HUES48 (cell line): ENCODE results near the gene GOLGA2.

Source experiments
- H3K27ac ChIP-seq: one replicate; pipeline ENCODE4 v1.7.0; 2013; ENCODE audit warnings: low read depth, low read length, inconsistent platforms
- H3K27me3 ChIP-seq: 2 replicates; pipeline ENCODE4 v1.6.1; 2013; ENCODE audit warnings: mild to moderate bottlenecking, low read length; ENCODE audit not compliant: control insufficient read depth, insufficient read depth
- H3K36me3 ChIP-seq: 2 replicates; pipeline ENCODE4 v1.6.1; 2013; ENCODE audit warnings: low read length; ENCODE audit not compliant: control insufficient read depth, insufficient read depth
- H3K4me1 ChIP-seq: 2 replicates; pipeline ENCODE4 v1.6.1; 2013; ENCODE audit warnings: mild to moderate bottlenecking, low read length; ENCODE audit not compliant: control insufficient read depth, insufficient read depth
- H3K4me3 ChIP-seq: 2 replicates; pipeline ENCODE4 v1.5.1; 2013; ENCODE audit warnings: mild to moderate bottlenecking, low read depth, low read length
- H3K9ac ChIP-seq: 2 replicates; pipeline ENCODE4 v1.6.1; 2013; ENCODE audit warnings: mild to moderate bottlenecking, low read depth, low read length, moderate library complexity
- H3K9me3 ChIP-seq: 2 replicates; pipeline ENCODE4 v1.6.1; 2013; ENCODE audit warnings: low read length; ENCODE audit not compliant: control insufficient read depth, insufficient read depth

GOLGA2 gene

DNA sequence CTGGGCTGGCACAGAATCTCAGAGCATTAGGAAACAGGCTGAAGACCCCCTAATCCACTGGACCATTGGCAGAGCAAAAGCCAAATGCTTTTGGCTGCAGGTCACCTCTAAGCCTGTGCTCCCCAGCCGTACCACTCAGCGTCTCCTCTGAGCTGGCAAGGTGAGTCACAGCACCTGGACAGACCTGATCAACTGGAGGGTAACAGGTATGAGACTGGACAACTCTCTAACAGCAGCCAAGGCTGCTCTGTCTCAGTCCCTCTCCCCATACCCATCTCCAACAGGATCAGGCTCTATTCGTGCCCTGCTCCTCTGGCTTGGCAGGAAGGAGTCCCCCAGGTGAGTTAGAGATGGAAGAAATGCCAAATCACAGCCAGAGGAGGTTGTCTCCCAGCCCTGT, 4.7 kb downstream of the GOLGA2 start:
- H3K27ac ChIP-seq: no peak overlapping the region
- H3K4me1 ChIP-seq: 0 out of 2 replicates have a peak, but pooled peaks cover 4% of the 10 kb centered on the region
- H3K36me3 ChIP-seq: peaks cover 34% of the 10 kb centered on the region
- no peaks in the 10 kb centered on the region for H3K9me3 ChIP-seq
- H3K27me3 ChIP-seq: no peaks in the 10 kb centered on the region
- no peak overlapping the region for H3K9ac ChIP-seq
- H3K4me3 ChIP-seq: no peak overlapping the region

DNA sequence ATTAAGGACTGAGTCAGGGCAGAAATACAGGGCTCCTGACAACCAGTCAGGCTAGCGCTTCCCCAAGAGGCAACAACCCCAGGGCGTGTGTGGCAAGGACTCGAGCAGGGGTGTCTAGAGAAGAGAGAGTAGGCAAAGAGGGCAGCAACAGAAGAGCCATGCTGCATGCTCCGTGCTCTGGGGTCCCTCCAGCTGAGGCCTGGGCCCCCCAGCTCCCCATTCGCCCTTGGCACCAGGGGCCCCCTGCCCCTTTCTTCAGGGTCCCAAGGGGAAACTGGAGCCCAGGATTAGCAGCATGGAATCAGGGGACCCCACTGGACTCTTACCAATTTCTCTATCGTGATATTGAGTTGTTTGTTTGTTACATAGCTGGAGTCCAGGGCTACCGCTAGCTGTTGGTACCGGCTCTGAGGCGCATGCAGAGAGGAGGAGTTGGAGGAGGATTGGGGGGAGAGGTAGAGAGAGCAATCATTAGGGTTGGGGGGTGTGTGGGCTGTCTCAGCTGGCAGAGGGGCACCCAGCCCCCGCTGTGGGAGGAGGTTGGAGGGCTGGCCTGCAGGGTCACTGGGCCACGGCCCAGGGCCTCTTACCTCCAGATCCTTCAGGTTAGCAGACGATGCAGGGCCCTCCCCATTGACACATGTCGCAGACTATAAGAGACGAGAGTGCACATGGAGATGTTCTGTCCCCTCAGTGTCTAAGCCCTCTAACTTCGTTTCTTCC, 8.8 kb downstream of the GOLGA2 start:
- Histone ChIP-seq H3K27ac (no peak overlapping the region), H3K9me3 (no peaks in the 10 kb centered on the region), H3K9ac (no peak overlapping the region), H3K4me1 (no peaks in the 10 kb centered on the region), H3K27me3 (no peaks in the 10 kb centered on the region), H3K36me3 (peaks cover 42% of the 10 kb centered on the region), H3K4me3 (no peak overlapping the region)

DNA sequence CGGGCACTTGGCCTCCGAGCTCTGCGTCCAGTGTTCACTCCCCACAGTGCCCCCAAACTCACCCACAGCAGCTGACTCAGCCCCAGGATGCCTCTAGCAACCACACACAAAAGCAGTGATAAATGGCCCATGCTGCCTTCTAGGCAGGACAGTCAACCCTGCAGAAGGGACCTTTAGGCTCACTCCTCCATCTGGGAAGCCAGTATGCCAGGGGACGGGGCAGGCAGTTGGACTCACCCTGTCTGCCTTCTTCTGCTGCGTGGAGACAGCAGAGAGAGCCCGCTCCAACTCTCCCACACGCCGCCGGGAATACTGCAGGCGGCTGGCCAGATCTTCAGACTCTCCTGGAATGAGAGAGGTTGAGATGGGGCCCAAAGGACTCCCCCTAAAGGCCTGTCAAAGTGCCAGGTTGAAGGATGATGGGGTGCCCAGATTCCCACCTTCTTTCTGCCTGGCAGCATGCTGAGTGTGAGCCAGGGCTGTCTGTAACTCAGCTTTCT, 10.4 kb downstream of the GOLGA2 start:
- no peaks in the 10 kb centered on the region for H3K27me3 ChIP-seq
- no peaks in the 10 kb centered on the region for H3K9me3 ChIP-seq
- H3K36me3 ChIP-seq: peaks cover 49% of the 10 kb centered on the region
- H3K4me3 ChIP-seq: no peak overlapping the region
- no peak overlapping the region for H3K27ac ChIP-seq
- no peak overlapping the region for H3K9ac ChIP-seq
- H3K4me1 ChIP-seq: no peaks in the 10 kb centered on the region

DNA sequence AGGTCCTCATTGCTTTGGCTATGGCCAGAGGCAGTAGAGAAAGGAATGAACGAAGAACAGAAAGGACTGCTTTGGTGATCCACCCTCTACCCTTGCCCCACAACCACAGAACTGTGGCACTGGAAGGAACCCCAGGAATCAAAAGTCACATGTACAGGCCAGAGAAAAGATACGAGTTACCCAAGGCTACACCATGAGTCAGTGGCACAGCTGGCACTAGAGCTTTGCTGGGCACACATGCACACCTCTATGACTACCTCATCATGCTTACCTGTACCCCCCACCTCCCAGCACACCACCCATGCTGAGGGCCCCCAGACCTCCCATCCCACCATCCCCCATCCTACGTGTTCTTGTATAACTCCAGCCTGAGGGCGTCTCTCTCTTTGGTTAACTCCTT, 13.1 kb downstream of the GOLGA2 start:
- H3K4me3 ChIP-seq: no peak overlapping the region
- H3K9me3 ChIP-seq: no peaks in the 10 kb centered on the region
- H3K4me1 ChIP-seq: no peaks in the 10 kb centered on the region
- no peaks in the 10 kb centered on the region for H3K27me3 ChIP-seq
- H3K9ac ChIP-seq: no peak overlapping the region
- H3K36me3 ChIP-seq: peaks cover 76% of the 10 kb centered on the region
- no peak overlapping the region for H3K27ac ChIP-seq

DNA sequence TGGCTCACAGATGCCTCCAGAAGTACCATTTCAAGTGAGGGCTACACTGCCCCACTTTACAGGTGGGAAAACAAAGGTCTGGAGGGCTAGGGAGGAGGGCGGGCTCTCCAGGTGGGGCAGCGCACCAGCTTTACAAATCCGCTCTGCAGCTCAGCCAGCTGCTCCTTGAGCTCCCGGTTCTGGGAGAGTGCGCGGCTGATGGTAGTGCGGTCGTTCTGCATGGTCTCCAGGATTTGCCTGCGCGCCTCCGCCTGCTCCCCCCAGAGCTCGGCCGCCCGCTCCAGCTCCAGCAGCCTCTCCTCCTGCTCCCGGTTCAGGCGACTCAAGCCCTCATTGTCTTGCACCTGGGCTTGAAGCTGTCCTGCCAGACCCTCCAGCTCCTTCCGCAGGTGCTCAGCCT, 15.5 kb downstream of the GOLGA2 start:
- Histone ChIP-seq H3K36me3 (peaks cover 72% of the 10 kb centered on the region), H3K27ac (no peak overlapping the region), H3K4me1 (no peaks in the 10 kb centered on the region), H3K9ac (no peak overlapping the region), H3K4me3 (no peak overlapping the region), H3K27me3 (no peaks in the 10 kb centered on the region), H3K9me3 (no peaks in the 10 kb centered on the region)

DNA sequence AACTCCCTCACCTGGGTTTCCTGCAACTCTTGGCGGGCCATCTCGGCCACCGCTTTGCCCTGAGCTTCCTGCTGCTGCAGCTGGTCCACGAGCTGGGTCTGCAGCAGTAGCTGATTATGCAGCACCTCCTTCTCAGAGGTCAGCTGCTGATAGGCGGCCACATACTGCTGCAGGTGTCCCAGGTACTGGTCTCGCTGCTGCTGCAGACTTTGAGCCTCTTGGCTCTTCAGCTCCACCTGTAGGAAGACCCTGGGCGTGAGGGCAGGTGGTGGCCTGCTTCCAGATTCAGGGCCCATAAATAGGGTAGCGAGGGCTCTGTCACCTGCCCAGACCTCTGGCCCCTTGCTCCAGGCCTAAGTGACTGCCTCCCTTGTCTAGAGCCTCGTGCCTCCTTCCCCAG, 16.7 kb downstream of the GOLGA2 start:
- 0 out of 2 replicates have a peak, but pooled peaks cover 2% of the 10 kb centered on the region for H3K4me1 ChIP-seq
- H3K9me3 ChIP-seq: no peaks in the 10 kb centered on the region
- H3K27ac ChIP-seq: no peak overlapping the region
- H3K36me3 ChIP-seq: peaks cover 63% of the 10 kb centered on the region
- no peak overlapping the region for H3K9ac ChIP-seq
- H3K4me3 ChIP-seq: no peak overlapping the region
- no peaks in the 10 kb centered on the region for H3K27me3 ChIP-seq

DNA sequence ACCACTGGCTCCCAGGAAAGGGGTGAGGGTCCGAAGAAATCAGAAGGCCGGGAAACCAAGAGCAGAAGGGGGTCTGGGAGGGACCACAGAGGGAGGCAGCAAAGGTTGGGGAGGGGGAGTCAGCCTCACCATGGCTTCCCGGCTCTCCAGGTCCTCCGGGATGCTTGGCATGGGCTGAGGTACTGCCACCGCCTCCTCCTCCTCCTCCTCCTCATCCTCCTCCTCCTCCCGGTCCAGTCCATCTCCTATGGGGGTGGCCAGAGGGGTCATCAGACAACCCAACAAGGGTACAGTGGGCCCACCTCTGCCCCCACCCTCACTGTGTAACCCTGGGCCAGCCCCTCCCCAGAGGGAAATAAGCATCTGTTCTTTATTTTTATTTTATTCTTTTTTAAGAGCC, 17.5 kb downstream of the GOLGA2 start:
- 0 out of 2 replicates have a peak, but pooled peaks cover 2% of the 10 kb centered on the region for H3K4me1 ChIP-seq
- H3K36me3 ChIP-seq: peaks cover 65% of the 10 kb centered on the region
- no peaks in the 10 kb centered on the region for H3K9me3 ChIP-seq
- no peaks in the 10 kb centered on the region for H3K27me3 ChIP-seq
- H3K4me3 ChIP-seq: no peak overlapping the region
- H3K27ac ChIP-seq: no peak overlapping the region
- no peak overlapping the region for H3K9ac ChIP-seq

DNA sequence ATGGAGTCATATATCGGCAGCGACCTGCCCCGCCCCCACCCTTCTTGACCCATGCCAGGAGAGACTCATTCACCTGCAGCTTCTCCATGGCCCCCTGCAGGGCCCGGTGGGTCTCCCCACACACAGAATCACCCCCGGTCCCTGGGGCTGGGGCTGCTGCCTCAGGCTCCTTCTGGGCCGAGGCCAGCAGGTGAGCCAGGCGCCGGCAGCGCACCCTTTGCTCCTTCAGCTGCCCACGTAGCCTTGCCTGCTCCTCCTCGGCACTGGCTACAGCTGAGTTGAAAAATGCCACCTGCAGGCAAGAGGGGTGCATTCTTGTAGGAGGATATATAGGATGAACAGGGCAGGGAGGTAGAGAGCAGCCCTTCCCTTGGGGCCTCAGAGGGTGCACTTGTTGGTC, 17.9 kb downstream of the GOLGA2 start:
- H3K4me1 ChIP-seq: 0 out of 2 replicates have a peak, but pooled peaks cover 2% of the 10 kb centered on the region
- no peak overlapping the region for H3K9ac ChIP-seq
- H3K4me3 ChIP-seq: no peak overlapping the region
- H3K27me3 ChIP-seq: no peaks in the 10 kb centered on the region
- peaks cover 67% of the 10 kb centered on the region for H3K36me3 ChIP-seq
- H3K9me3 ChIP-seq: no peaks in the 10 kb centered on the region
- no peak overlapping the region for H3K27ac ChIP-seq

DNA sequence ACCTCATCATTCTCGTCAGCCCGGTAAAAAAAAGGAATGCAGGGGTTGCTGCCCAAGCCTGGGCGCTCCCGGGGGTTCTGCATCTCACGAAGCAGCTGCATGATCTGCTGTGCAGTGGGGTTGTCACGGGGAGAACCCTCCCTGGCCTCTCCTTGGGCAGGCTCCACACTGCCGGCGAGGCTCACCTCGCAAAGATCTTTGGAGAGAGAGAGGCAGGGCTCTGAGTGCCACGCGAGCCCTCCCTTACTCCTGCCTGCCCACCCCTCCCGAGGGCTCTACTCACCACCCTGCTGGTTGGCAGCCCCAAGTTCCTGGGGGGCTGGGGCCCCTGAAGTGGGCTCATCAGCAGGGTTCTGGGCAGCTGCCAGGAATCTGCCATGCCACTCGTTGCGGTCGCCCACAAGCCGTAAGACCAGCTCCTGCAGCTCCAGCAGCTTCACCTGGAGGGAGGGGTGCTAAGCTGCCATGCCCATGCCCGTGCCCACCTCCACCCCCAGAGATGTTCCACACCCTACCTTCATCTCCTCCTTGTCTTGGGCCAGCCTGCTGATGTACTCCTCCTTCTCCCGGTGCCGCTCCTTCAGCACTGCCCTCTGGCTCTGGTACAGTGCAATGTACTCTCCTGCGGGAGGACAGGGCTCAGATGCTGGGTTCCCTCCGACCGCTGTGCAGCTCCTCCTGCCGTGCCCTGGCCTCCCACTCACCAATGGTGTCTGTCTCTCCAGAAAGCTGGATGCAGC, 18.6 kb downstream of the GOLGA2 start:
- Histone ChIP-seq H3K4me1 (0 out of 2 replicates have a peak, but pooled peaks cover 2% of the 10 kb centered on the region), H3K4me3 (no peak overlapping the region), H3K9me3 (no peaks in the 10 kb centered on the region), H3K27me3 (no peaks in the 10 kb centered on the region), H3K27ac (no peak overlapping the region), H3K36me3 (peaks cover 61% of the 10 kb centered on the region), H3K9ac (no peak overlapping the region)

DNA sequence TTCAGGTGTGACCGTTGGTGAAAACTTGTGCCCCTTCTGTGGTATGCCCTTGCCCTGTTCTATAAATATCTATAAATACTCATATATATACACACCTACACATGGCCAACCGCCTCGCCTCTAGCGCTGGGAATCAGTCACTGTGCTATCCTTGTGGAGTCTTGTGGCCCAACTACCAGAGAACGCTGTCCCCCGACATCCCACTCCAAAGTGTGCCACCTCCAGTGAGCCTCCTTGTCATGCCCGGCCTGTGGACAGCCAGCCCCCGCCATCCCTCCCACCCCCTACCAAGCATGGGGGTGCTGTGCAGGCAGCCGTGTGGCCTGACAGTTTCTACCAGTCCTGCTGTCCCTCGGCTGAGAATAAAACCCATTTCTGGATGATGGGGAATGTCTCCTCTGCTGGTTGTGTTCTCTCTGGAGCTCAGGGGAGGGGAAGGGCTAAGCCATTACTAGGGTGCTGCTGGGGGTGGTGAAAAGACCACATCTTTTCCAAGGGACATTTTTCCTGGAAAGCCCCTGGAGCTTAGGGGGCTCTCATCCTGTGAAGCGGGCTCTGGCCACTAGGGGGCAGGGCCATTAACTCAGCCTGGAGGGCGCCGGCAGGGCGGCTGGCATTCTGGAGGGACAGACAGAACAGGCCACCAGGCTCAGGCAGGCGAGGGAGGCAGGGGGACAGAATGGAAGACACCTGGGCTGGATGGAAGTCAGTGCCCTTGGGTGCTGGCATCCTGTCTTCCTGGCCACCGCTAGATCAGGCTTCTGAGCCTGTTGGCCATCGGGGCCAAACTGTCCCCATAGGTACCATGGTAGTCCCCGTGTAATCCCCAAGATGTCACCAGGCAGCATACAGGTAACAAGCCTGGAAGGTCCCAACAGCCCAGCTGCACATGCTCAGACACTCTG, 20.7 kb downstream of the GOLGA2 start:
- no peak overlapping the region for H3K9ac ChIP-seq
- H3K27ac ChIP-seq: no peak overlapping the region
- peaks cover 45% of the 10 kb centered on the region for H3K36me3 ChIP-seq
- H3K27me3 ChIP-seq: no peaks in the 10 kb centered on the region
- H3K4me1 ChIP-seq: 0 out of 2 replicates have a peak, but pooled peaks cover 5% of the 10 kb centered on the region
- no peaks in the 10 kb centered on the region for H3K9me3 ChIP-seq
- H3K4me3 ChIP-seq: no peak overlapping the region
